ENCODE measurements around the gene ZNF28.
A peak's percentile ranks its signal among the peaks of the same experiment; 100 is the strongest.
"Not testable (repeated sequence)": the region's sequence is repeated elsewhere in the genome, so short reads cannot be mapped to it uniquely, and the experiment has no call there.

Gene ZNF28

GRCh38 chr19:52825765-52826164 lies 4.3 kb upstream of the ZNF28 start:
- Histone ChIP-seq H3K36me3 (ENCODE audit: control insufficient read depth, insufficient read depth, low read length) (no peaks in the 10 kb centered on the region), H3K4me1 (ENCODE audit: control insufficient read depth, insufficient read depth, low read length) (no peaks in the 10 kb centered on the region), H3K27ac (ENCODE audit: insufficient read depth, low read depth, low read length, poor library complexity, severe bottlenecking) (no peak overlapping the region), H3K9me3 (ENCODE audit: control insufficient read depth, low read length) (no peaks in the 10 kb centered on the region), H3K4me3 (ENCODE audit: insufficient read depth, low read depth, low read length) (no peak overlapping the region), H3K27me3 (ENCODE audit: control insufficient read depth, insufficient read depth, low read length, poor library complexity, severe bottlenecking) (no peaks in the 10 kb centered on the region)
- WGBS, 2 experiments, result 91 to 95% methylated on average over 5 of the region's 5 CpGs

- no peaks in the 10 kb centered on the region for H3K9me3 ChIP-seq (ENCODE audit: control insufficient read depth, low read length)
- WGBS, 2 experiments, result 90 to 92% methylated on average over 10 to 11 of the region's 12 CpGs
These were observed 2.2 kb upstream of the ZNF28 start for GRCh38 chr19:52823676-52824075.

GRCh38 chr19:52820472-52821203 lies 795 bp downstream of the ZNF28 start:
- H3K4me1 ChIP-seq (ENCODE audit: control insufficient read depth, insufficient read depth, low read length); H3K9me3 ChIP-seq (ENCODE audit: control insufficient read depth, low read length); H3K27ac ChIP-seq (ENCODE audit: insufficient read depth, low read depth, low read length, poor library complexity, severe bottlenecking); H3K27me3 ChIP-seq (ENCODE audit: control insufficient read depth, insufficient read depth, low read length, poor library complexity, severe bottlenecking); H3K36me3 ChIP-seq (ENCODE audit: control insufficient read depth, insufficient read depth, low read length): not testable (repeated sequence)
- 5 to 10% methylated on average over 14 of the region's 19 CpGs for WGBS, 2 experiments
- peak overlapping the region; percentile 57 for H3K4me3 ChIP-seq (ENCODE audit: insufficient read depth, low read depth, low read length)

More at GRCh38 chr19:52823676-52824075, 2.2 kb upstream of the ZNF28 start:
- Histone ChIP-seq H3K36me3 (ENCODE audit: control insufficient read depth, insufficient read depth, low read length) (no peaks in the 10 kb centered on the region), H3K27me3 (ENCODE audit: control insufficient read depth, insufficient read depth, low read length, poor library complexity, severe bottlenecking) (no peaks in the 10 kb centered on the region), H3K27ac (ENCODE audit: insufficient read depth, low read depth, low read length, poor library complexity, severe bottlenecking) (no peak overlapping the region), H3K4me3 (ENCODE audit: insufficient read depth, low read depth, low read length) (no peak overlapping the region), H3K4me1 (ENCODE audit: control insufficient read depth, insufficient read depth, low read length) (no peaks in the 10 kb centered on the region)

- WGBS, 2 experiments, result 94 to 95% methylated on average over 32 of the region's 32 CpGs
- Histone ChIP-seq H3K4me3 (ENCODE audit: insufficient read depth, low read depth, low read length) (no peak overlapping the region), H3K27me3 (ENCODE audit: control insufficient read depth, insufficient read depth, low read length, poor library complexity, severe bottlenecking) (no peaks in the 10 kb centered on the region), H3K36me3 (ENCODE audit: control insufficient read depth, insufficient read depth, low read length) (peaks cover 26% of the 10 kb centered on the region), H3K27ac (ENCODE audit: insufficient read depth, low read depth, low read length, poor library complexity, severe bottlenecking) (no peak overlapping the region), H3K9me3 (ENCODE audit: control insufficient read depth, low read length) (no peaks in the 10 kb centered on the region), H3K4me1 (ENCODE audit: control insufficient read depth, insufficient read depth, low read length) (no peaks in the 10 kb centered on the region)
These were observed 11.6 kb downstream of the ZNF28 start for GRCh38 chr19:52809801-52810200.

GRCh38 chr19:52799950-52800640 lies 21.3 kb downstream of the ZNF28 start:
- not testable (repeated sequence) for H3K27ac ChIP-seq (ENCODE audit: insufficient read depth, low read depth, low read length, poor library complexity, severe bottlenecking); H3K4me1 ChIP-seq (ENCODE audit: control insufficient read depth, insufficient read depth, low read length); H3K9me3 ChIP-seq (ENCODE audit: control insufficient read depth, low read length); H3K4me3 ChIP-seq (ENCODE audit: insufficient read depth, low read depth, low read length); H3K27me3 ChIP-seq (ENCODE audit: control insufficient read depth, insufficient read depth, low read length, poor library complexity, severe bottlenecking)
- peaks cover 58% of the 10 kb centered on the region for H3K36me3 ChIP-seq (ENCODE audit: control insufficient read depth, insufficient read depth, low read length)
- 94% methylated on average over 8 to 9 of the region's 9 CpGs for WGBS, 2 experiments

GRCh38 chr19:52789440-52789839 lies 32.0 kb downstream of the ZNF28 start:
- H3K4me1 ChIP-seq (ENCODE audit: control insufficient read depth, insufficient read depth, low read length), result no peaks in the 10 kb centered on the region
- WGBS, 2 experiments, result 88 to 90% methylated on average over 6 of the region's 6 CpGs
- H3K27me3 ChIP-seq (ENCODE audit: control insufficient read depth, insufficient read depth, low read length, poor library complexity, severe bottlenecking), result peaks cover 17% of the 10 kb centered on the region

GRCh38 chr19:52786464-52787354 lies 34.7 kb downstream of the ZNF28 start, which contains the start of gene ZNF600:
Gene ZNF600, minus strand, starts transcription at chr19:52786791. Its CDS starts 7,903 bp downstream, at chr19:52778888.
- not testable (repeated sequence) for H3K27ac ChIP-seq (ENCODE audit: insufficient read depth, low read depth, low read length, poor library complexity, severe bottlenecking); H3K4me1 ChIP-seq (ENCODE audit: control insufficient read depth, insufficient read depth, low read length); H3K36me3 ChIP-seq (ENCODE audit: control insufficient read depth, insufficient read depth, low read length); H3K9me3 ChIP-seq (ENCODE audit: control insufficient read depth, low read length)
- 4% methylated on average over 47 of the region's 47 CpGs for WGBS, 2 experiments
- Histone ChIP-seq H3K4me3 (ENCODE audit: insufficient read depth, low read depth, low read length) (peak within 1 kb of the TSS; percentile 60), H3K27me3 (ENCODE audit: control insufficient read depth, insufficient read depth, low read length, poor library complexity, severe bottlenecking) (peaks cover 17% of the 10 kb centered on the region)

More at GRCh38 chr19:52789440-52789839, 32.0 kb downstream of the ZNF28 start:
- no peak overlapping the region for H3K27ac ChIP-seq (ENCODE audit: insufficient read depth, low read depth, low read length, poor library complexity, severe bottlenecking)
- H3K36me3 ChIP-seq (ENCODE audit: control insufficient read depth, insufficient read depth, low read length), result no peaks in the 10 kb centered on the region
- no peaks in the 10 kb centered on the region for H3K9me3 ChIP-seq (ENCODE audit: control insufficient read depth, low read length)
- H3K4me3 ChIP-seq (ENCODE audit: insufficient read depth, low read depth, low read length), result no peak overlapping the region

- H3K27ac ChIP-seq (ENCODE audit: insufficient read depth, low read depth, low read length, poor library complexity, severe bottlenecking), result no peak overlapping the region
- H3K4me1 ChIP-seq (ENCODE audit: control insufficient read depth, insufficient read depth, low read length), result no peaks in the 10 kb centered on the region
- peak overlapping the region; percentile 60 for H3K4me3 ChIP-seq (ENCODE audit: insufficient read depth, low read depth, low read length)
- no peaks in the 10 kb centered on the region for H3K36me3 ChIP-seq (ENCODE audit: control insufficient read depth, insufficient read depth, low read length)
- 2 to 4% methylated on average over 23 of the region's 23 CpGs for WGBS, 2 experiments
- H3K9me3 ChIP-seq (ENCODE audit: control insufficient read depth, low read length), result no peaks in the 10 kb centered on the region
- H3K27me3 ChIP-seq (ENCODE audit: control insufficient read depth, insufficient read depth, low read length, poor library complexity, severe bottlenecking), result peaks cover 17% of the 10 kb centered on the region
These were observed 35.4 kb downstream of the ZNF28 start for GRCh38 chr19:52786078-52786463.

- no peaks in the 10 kb centered on the region for H3K36me3 ChIP-seq (ENCODE audit: control insufficient read depth, insufficient read depth, low read length)
- no peaks in the 10 kb centered on the region for H3K4me1 ChIP-seq (ENCODE audit: control insufficient read depth, insufficient read depth, low read length)
- no peak overlapping the region for H3K4me3 ChIP-seq (ENCODE audit: insufficient read depth, low read depth, low read length)
- WGBS, 2 experiments, result 88% methylated on average over 3 of the region's 3 CpGs
- peaks cover 17% of the 10 kb centered on the region for H3K27me3 ChIP-seq (ENCODE audit: control insufficient read depth, insufficient read depth, low read length, poor library complexity, severe bottlenecking)
- no peaks in the 10 kb centered on the region for H3K9me3 ChIP-seq (ENCODE audit: control insufficient read depth, low read length)
- H3K27ac ChIP-seq (ENCODE audit: insufficient read depth, low read depth, low read length, poor library complexity, severe bottlenecking), result no peak overlapping the region
These were observed 35.9 kb downstream of the ZNF28 start for GRCh38 chr19:52785506-52785905.

- WGBS, 2 experiments, result 100% methylated on average over 1 of the region's 2 CpGs
These were observed 38.6 kb downstream of the ZNF28 start for GRCh38 chr19:52782864-52783263.

More at GRCh38 chr19:52782864-52783263, 38.6 kb downstream of the ZNF28 start:
- H3K4me3 ChIP-seq (ENCODE audit: insufficient read depth, low read depth, low read length); H3K36me3 ChIP-seq (ENCODE audit: control insufficient read depth, insufficient read depth, low read length); H3K27ac ChIP-seq (ENCODE audit: insufficient read depth, low read depth, low read length, poor library complexity, severe bottlenecking); H3K4me1 ChIP-seq (ENCODE audit: control insufficient read depth, insufficient read depth, low read length); H3K9me3 ChIP-seq (ENCODE audit: control insufficient read depth, low read length): not testable (repeated sequence)
- H3K27me3 ChIP-seq (ENCODE audit: control insufficient read depth, insufficient read depth, low read length, poor library complexity, severe bottlenecking), result peaks cover 17% of the 10 kb centered on the region

Data from ectodermal cell (in vitro differentiated cells).